Activated T-cell treated with anti-CD3 and anti-CD28 coated beads, Interleukin-2, amount 50 U/mL, for 24 hours (primary cell): ENCODE measurements around the gene NXPE4.
"Not testable (repeated sequence)": the region's sequence is repeated elsewhere in the genome, so short reads cannot be mapped to it uniquely, and the experiment has no call there.

ENCODE experiments used
- DNase-seq: peaks from one replicate; pipeline ENCODE4 v3.0.0-alpha.2; 2020
- H3K27ac Mint-ChIP-seq: 2 replicates; pipeline ENCODE4 v1.8.0; 2020; ENCODE audit warnings: mild to moderate bottlenecking, mixed read lengths
- H3K27me3 Mint-ChIP-seq: 2 replicates; pipeline ENCODE4 v1.8.0; 2020; ENCODE audit warnings: mixed read lengths
- H3K36me3 Mint-ChIP-seq: 2 replicates; pipeline ENCODE4 v1.8.0; 2020; ENCODE audit warnings: low read depth, mixed read lengths
- H3K4me1 Mint-ChIP-seq: 2 replicates; pipeline ENCODE4 v1.8.0; 2020; ENCODE audit warnings: low read depth, mixed read lengths
- H3K4me3 Mint-ChIP-seq: 2 replicates; pipeline ENCODE4 v1.8.0; 2020; ENCODE audit warnings: mild to moderate bottlenecking, moderate library complexity, mixed read lengths
- H3K9me3 Mint-ChIP-seq: 2 replicates; pipeline ENCODE4 v1.8.0; 2020; ENCODE audit warnings: mixed read lengths

Gene NXPE4

DNA sequence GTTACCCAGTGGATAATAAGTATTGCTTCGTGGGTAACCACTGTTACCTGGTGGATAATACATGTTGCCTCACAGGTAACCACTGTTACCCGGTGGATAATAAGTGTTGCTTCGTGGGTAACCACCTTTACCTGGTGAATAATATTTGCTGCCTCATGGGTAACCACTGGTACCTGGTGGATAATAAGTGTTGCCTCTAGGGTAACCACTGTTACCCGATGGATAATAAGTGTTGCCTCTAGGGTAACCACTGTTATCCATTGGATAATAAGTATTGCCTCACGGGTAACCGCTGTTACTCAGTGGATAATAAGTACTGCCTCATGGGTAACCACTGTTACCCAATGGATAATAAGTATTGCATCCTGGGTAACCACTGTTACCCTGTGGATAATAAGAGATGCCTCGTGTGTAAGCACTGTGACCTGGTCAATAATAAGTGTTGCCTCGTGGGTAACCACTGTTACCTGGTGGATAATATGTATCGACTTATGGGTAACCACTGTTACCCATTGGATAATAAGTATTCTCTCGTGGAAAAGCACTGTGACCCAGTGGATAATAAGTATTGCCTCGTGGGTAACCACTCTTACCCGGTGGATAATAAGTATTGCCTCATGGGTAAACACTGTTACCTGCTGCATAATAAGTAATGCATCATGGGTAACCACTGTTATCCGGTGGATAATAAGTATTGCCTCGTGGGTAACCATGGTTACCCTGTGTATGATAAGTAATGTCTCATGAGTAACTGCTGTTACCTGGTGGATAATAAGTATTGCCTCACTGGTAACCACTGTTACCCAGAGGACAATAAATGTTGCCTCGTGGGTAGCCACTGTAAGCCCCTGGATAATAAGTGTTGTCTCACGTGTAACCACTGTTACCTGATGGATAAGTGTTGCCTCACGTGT, 20.1 kb upstream of the NXPE4 start:
- Mint-ChIP-seq H3K9me3 (peaks cover 10% of the 10 kb centered on the region), H3K4me3 (no peak overlapping the region), H3K27me3 (no peaks in the 10 kb centered on the region), H3K36me3 (no peaks in the 10 kb centered on the region), H3K27ac (no peak overlapping the region), H3K4me1 (no peaks in the 10 kb centered on the region)
- DNase-seq: no peak

DNA sequence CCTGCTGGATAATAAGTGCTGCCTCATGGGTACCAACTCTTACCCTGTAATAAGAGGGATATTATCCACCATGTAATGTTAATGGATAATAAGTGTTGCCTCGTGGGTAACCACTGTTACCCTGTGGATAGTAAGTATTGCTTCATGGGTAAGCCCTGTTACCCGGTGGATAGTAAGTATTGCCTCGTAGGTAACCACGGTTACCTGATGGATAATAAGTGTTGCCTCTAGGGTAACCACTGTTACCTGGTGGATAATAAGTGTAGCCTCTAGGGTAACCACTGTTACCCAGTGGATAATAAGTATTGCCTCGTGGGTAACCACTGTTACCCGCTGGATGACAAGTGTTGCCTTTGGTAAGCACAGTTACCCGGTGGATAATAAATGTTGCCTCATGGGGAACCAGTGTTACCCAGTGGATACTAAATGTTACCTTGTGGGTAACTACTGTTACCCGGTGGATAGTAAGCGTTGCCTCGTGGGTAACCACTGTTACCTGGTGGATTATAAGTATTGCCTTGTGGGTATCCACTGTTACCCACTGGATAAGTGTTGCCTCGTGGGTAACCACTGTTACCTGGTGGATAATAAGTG, 18.6 kb upstream of the NXPE4 start:
- Mint-ChIP-seq H3K36me3 (no peaks in the 10 kb centered on the region), H3K9me3 (peaks cover 8% of the 10 kb centered on the region), H3K27me3 (no peaks in the 10 kb centered on the region), H3K4me3 (no peak overlapping the region), H3K4me1 (no peaks in the 10 kb centered on the region), H3K27ac (no peak overlapping the region)
- DNase-seq: no peak

DNA sequence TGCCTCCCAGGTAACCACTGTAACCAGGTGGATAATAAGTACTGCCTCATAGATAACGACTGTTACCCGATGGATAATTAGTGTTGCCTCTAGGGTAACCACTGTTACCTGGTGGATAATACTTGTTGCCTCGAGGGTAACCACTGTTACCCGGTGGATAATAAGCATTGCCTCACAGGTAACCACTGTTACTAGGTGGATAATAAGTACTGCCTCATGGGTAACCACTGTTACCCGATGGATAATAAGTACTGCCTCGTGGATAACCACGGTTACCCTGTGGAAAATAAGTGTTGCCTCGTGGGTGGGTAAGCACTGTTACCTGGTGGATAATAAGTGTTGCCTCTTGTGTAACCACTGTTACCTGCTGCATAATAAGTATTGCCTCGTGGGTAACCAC, 17.5 kb upstream of the NXPE4 start:
- not testable (repeated sequence) for H3K9me3 Mint-ChIP-seq, DNase-seq, H3K4me1 Mint-ChIP-seq, H3K27ac Mint-ChIP-seq, H3K36me3 Mint-ChIP-seq, H3K4me3 Mint-ChIP-seq, H3K27me3 Mint-ChIP-seq

DNA sequence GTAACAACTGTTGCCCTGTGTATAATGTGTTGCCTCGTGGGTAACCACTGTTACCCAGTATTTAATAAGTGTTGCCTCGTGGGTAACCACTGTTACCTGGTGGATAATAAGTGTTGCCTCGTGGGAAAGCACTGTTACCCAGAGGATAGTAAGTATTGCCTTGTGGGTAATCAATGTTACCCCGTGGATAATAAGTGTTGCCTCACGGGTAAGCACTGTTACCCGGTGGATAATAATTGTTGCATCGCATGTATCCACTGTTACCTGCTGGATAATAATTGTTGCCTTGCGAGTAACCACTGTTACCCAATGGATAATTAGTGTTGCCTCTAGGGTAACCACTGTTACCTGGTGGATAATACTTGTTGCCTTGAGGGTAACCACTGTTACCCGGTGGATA, 17.1 kb upstream of the NXPE4 start:
- no peak for DNase-seq
- Mint-ChIP-seq H3K4me3 (no peak overlapping the region), H3K36me3 (no peaks in the 10 kb centered on the region), H3K27me3 (no peaks in the 10 kb centered on the region), H3K27ac (no peak overlapping the region), H3K4me1 (no peaks in the 10 kb centered on the region), H3K9me3 (peaks cover 2% of the 10 kb centered on the region)

DNA sequence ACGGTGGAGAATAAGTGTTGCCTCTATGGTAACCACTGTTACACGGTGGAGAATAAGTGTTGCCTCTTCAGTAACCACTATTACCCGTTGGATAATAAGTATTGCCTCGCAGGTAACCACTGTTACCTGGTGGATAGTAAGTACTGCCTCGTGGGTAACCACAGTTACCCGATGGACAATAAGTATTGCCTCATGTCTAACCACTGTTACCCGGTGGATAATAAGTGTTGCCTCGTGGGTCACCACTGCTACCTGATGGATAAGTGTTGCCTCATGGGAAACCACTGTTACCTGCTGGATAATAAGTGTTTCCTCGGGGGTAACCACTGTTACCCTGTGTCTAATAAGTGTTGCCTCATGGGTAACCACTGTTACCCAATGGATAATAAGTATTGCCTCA, 16.6 kb upstream of the NXPE4 start:
- H3K9me3 Mint-ChIP-seq, DNase-seq, H3K27ac Mint-ChIP-seq, H3K27me3 Mint-ChIP-seq, H3K36me3 Mint-ChIP-seq, H3K4me3 Mint-ChIP-seq, H3K4me1 Mint-ChIP-seq: not testable (repeated sequence)

DNA sequence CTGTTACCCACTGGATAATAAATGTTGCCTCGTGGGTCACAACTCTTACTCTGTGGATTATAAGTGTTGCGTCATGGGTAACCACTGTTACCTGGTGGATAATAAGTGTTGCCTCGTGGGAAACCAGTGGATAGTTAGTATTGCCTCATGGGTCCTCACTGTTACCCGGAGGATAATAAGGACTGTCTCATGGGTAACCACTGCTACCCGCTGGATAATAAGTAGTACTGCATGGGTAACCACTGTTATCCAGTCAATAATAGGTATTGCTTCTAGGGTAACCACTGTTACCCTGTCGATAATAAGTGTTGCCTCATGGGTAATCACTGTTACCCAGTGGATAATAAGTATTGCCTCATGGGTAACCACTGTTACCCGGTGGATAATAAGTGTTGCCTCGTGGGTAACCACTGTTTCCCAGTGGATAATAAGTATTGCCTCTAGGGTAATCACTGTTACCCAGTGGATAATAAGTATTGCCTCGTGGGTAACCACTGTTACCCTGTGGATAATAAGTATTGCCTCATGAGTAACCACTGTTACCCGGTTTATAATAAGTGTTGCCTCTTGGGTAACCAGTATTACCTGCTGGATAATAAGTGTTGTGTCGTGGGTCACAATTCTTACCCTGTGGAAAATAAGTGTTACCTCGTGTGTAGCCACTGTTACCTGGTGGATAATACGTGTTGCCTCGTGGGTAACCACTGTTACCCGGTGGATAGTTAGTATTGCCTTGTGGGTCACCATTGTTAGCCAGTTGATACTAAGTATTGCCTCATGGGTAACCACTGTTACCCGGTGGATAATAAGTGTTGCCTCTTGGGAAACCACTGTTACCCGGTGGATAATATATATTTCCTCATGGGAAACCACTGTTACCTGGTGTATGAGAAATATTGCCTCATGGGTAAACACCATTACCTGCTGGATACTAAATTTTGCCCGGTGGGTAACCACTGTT, 15.7 kb upstream of the NXPE4 start:
- H3K27me3 Mint-ChIP-seq: no peaks in the 10 kb centered on the region
- no peak overlapping the region for H3K27ac Mint-ChIP-seq
- H3K4me1 Mint-ChIP-seq: no peaks in the 10 kb centered on the region
- no peak for DNase-seq
- peaks cover 2% of the 10 kb centered on the region for H3K9me3 Mint-ChIP-seq
- no peak overlapping the region for H3K4me3 Mint-ChIP-seq
- H3K36me3 Mint-ChIP-seq: no peaks in the 10 kb centered on the region

DNA sequence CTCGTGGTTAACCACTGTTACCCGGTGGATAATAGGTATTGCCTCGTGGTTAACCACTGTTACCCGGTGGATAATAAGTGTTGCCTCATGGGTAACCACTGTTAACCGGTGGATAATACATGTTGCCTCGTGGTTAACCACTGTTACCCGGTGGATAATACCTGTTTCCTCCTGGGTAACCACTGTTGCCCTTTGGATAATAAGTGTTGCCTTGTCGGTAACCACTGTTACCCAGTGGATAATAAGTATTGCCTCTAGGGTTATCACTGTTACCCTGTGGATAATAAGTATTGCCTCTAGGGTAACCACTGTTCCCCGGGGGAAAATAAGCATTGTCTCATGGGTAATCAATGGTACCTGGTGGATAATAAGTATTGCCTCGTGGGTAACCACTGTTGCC, 15.0 kb upstream of the NXPE4 start:
- Mint-ChIP-seq H3K27me3 (no peaks in the 10 kb centered on the region), H3K4me3 (no peak overlapping the region), H3K4me1 (no peaks in the 10 kb centered on the region), H3K36me3 (no peaks in the 10 kb centered on the region), H3K9me3 (peaks cover 2% of the 10 kb centered on the region), H3K27ac (no peak overlapping the region)
- DNase-seq: no peak

DNA sequence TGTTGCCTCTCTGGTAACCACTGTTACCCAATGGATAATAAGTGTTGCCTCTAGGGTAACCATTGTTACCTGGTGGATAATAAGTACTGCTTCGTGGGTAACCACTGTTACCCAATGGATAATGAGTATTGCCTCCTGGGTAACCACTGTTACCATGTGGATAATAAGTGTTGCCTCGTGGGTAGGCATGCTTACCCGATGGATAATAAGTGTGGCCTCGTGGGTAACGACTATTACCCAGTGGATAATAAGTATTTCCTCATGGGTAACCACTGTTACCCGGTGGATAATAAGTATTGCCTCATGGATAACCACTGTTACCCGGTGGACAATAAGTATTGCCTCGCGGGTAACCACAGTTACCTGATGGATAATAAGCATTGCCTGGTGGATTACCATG, 13.8 kb upstream of the NXPE4 start:
- no peak for DNase-seq
- H3K9me3 Mint-ChIP-seq: peaks cover 2% of the 10 kb centered on the region
- no peaks in the 10 kb centered on the region for H3K36me3 Mint-ChIP-seq
- H3K27ac Mint-ChIP-seq: no peak overlapping the region
- no peaks in the 10 kb centered on the region for H3K27me3 Mint-ChIP-seq
- H3K4me3 Mint-ChIP-seq: no peak overlapping the region
- H3K4me1 Mint-ChIP-seq: no peaks in the 10 kb centered on the region

DNA sequence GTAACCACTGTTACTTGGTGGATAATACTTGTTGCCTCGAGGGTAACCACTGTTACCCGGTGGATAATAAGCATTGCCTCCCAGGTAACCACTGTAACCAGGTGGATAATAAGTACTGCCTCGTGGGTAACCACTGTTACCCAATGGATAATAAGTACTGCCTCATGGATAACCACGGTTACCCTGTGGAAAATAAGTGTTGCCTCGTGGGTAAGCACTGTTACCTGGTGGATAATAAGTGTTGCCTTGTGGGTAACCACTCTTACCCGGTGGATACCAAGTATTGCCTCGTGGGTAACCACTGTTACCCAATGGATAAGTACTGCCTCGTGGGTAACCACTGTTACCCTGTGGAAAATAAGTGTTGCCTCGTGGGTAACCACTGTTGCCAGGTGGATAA, 13.0 kb upstream of the NXPE4 start:
- not testable (repeated sequence) for H3K4me1 Mint-ChIP-seq, H3K9me3 Mint-ChIP-seq, H3K27ac Mint-ChIP-seq, H3K27me3 Mint-ChIP-seq, H3K36me3 Mint-ChIP-seq, H3K4me3 Mint-ChIP-seq, DNase-seq

DNA sequence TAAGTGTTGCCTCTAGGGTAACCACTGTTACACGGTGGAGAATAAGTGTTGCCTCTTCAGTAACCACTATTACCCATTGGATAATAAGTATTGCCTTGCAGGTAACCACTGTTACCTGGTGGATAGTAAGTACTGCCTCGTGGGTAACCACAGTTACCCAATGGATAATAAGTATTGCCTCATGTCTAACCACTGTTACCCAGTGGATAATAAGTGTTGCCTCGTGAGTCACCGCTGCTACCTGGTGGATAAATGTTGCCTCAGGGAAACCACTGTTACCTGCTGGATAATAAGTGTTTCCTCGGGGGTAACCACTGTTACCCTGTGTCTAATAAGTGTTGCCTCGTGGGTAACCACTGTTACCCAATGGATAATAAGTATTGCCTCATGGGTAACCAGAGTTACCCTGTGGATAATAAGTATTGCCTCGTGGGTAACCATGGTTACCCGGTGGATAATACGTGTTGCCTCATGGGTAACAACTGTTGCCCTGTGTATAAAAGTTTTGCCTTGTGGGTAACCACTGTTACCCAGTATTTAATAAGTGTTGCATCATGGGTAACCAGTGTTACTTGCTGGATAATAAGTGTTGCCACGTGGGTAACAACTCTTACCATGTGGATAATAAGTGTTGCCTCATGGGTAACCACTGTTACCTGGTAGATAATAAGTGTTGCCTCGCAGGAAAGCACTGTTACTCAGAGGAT, 12.3 kb upstream of the NXPE4 start:
- peaks cover 2% of the 10 kb centered on the region for H3K9me3 Mint-ChIP-seq
- H3K27me3 Mint-ChIP-seq: no peaks in the 10 kb centered on the region
- no peaks in the 10 kb centered on the region for H3K36me3 Mint-ChIP-seq
- H3K4me3 Mint-ChIP-seq: no peak overlapping the region
- no peak overlapping the region for H3K27ac Mint-ChIP-seq
- DNase-seq: no peak
- H3K4me1 Mint-ChIP-seq: no peaks in the 10 kb centered on the region

DNA sequence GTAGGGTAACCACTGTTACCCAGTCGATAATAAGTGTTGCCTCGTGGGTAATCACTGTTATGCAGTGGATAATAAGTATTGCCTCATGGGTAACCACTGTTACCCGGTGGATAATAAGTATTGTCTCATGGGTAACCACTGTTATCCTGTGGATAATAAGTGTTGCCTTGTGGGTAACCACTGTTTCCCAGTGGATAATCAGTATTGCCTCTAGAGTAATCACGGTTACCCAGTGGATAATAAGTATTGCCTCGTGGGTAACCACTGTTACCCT, 11.2 kb upstream of the NXPE4 start:
- DNase-seq, H3K4me3 Mint-ChIP-seq, H3K27me3 Mint-ChIP-seq, H3K9me3 Mint-ChIP-seq, H3K27ac Mint-ChIP-seq, H3K36me3 Mint-ChIP-seq, H3K4me1 Mint-ChIP-seq: not testable (repeated sequence)

DNA sequence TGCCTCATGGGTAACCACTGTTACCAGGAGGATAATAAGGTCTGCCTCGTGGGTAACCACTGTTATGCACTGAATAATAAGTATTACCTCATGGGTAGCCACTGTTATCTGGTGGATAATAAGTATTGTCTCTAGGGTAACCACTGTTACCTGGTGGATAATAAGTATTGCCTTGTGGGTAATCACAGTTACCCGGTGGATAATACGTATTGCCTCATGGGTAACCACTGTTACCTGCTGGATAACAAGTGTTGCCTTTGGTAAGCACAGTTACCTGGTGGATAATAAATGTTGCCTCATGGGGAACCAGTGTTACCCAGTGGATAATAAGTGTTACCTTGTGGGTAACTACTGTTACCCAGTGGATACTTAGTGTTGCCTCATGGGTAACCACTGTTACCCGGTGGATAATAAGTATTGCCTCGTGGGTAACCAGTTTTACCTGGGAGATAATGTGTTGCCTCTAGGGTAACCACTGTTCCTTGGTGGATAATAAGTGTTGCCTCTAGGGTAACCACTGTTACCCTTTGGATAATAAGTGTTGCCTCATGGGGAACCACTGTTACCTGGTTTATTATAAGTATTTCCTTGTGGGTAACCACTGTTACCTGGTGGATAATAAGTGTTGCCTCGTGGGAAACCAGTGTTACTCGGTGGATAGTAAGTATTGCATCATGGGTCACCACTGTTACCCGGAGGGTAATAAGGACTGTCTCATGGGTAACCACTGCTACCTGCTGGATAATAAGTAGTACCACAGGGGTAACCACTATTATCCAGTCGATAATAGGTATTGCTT, 10.6 kb upstream of the NXPE4 start:
- Mint-ChIP-seq H3K4me3 (no peak overlapping the region), H3K27ac (no peak overlapping the region), H3K4me1 (no peaks in the 10 kb centered on the region), H3K27me3 (no peaks in the 10 kb centered on the region), H3K9me3 (peaks cover 2% of the 10 kb centered on the region), H3K36me3 (no peaks in the 10 kb centered on the region)
- DNase-seq: no peak

DNA sequence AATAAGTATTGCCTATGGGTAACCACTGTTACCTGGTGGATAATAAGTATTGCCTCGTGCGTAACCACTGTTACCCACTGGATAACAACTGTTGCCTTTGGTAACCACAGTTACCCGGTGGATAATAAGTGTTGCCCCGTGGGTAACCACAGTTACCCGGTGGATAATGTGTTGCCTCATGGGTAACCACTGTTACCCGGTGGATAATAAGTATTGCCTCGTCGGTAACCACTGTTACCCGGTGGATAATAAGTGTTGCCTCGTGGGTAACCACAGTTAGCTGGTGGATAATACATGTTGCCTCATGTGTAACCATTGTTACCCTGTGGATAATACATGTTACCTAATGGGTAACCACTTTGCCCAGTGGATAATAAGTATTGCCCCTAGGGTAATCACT, 9.8 kb upstream of the NXPE4 start:
- Mint-ChIP-seq H3K9me3 (no peaks in the 10 kb centered on the region), H3K4me3 (no peak overlapping the region), H3K27me3 (no peaks in the 10 kb centered on the region), H3K36me3 (no peaks in the 10 kb centered on the region), H3K27ac (no peak overlapping the region), H3K4me1 (no peaks in the 10 kb centered on the region)
- DNase-seq: no peak

DNA sequence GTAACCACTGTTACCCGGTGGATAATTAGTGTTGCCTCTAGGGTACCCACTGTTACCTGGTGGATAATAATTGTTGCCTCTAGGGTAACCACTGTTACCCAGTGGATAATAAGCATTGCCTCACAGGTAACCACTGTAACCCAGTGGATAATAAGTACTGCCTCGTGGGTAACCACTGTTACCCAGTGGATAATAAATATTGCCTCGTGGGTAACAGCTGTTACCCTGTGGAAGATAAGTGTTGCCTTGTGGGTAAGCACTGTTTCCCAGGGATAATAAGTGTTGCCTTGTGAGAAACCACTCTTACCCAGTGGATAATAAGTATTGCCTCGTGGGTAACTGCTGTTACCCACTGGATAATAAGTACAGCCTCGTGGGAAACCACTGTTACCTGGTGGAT, 9.3 kb upstream of the NXPE4 start:
- no peaks in the 10 kb centered on the region for H3K36me3 Mint-ChIP-seq
- H3K27me3 Mint-ChIP-seq: no peaks in the 10 kb centered on the region
- H3K4me3 Mint-ChIP-seq: no peak overlapping the region
- no peaks in the 10 kb centered on the region for H3K4me1 Mint-ChIP-seq
- no peaks in the 10 kb centered on the region for H3K9me3 Mint-ChIP-seq
- H3K27ac Mint-ChIP-seq: no peak overlapping the region
- DNase-seq: no peak
